ENCODE measurements around the gene STPG4. TPM values are rescaled to one million over a fixed set of nuclear protein-coding genes. Genes with fewer than 3 reads are reported as not detected.

The STPG4 gene
- total RNA-seq, 1 experiment from 2014 or later = 0.13 TPM

DNA sequence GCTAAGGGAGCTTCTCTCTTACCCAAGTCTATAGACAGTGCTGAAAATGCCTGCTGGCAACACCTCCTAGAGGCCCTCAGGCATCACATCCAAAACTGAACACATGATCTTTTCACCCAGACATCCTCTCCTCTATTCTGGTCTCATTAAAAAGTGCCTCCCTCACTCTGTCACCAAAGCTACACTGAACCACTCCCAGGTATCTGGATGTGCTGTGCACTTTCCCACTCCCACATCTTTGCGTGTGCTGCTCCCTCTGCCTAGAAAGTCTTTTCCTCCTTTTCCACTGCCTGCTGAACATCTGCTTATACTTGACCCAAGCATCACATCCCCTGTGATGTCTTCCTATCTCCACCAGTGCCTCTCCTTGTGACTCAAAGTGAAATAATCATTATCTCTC is 26.1 kb upstream of the STPG4 start:
- H3K14ac ChIP-seq (ENCODE audit: insufficient read depth, low read length) = no peak overlapping the region
- no peak overlapping the region for H4K5ac ChIP-seq (ENCODE audit: insufficient read length, low read depth, low read length)
- no peak overlapping the region for H2BK15ac ChIP-seq (ENCODE audit: low read depth, low read length)
- Mint-ChIP-seq H3K9me3 (peaks cover 2 to 4% of the 10 kb centered on the region in 2 experiments; a peak in 4 of 5 replicates), H3K27me3 (ENCODE audit: low read depth) (peaks cover 4% of the 10 kb centered on the region), H3K4me1 (peaks cover 26 to 27% of the 10 kb centered on the region in 2 experiments), H3K4me3 (no peak overlapping the region), H3K36me3 (ENCODE audit: insufficient read depth in 1 of 3, low read depth in 3 of 3) (peaks cover 2 to 3% (median 3%) of the 10 kb centered on the region in 3 experiments), H3K27ac (no peak overlapping the region)
- H3K23me2 ChIP-seq (ENCODE audit: insufficient read length, low read depth, low read length, poor library complexity, severe bottlenecking) = peaks cover 4% of the 10 kb centered on the region
- H2BK20ac ChIP-seq (ENCODE audit: low read depth, low read length, poor library complexity, severe bottlenecking) = no peak overlapping the region
- no peak overlapping the region for H2BK120ac ChIP-seq (ENCODE audit: low read depth, low read length, poor library complexity, severe bottlenecking)
- no peak overlapping the region for H3K56ac ChIP-seq (ENCODE audit: insufficient read length, low read depth, low read length)
- no peak for DNase-seq
- no peak overlapping the region for H3K9ac ChIP-seq (ENCODE audit: extremely low read depth, insufficient read length, low read length)
- H4K8ac ChIP-seq (replicated peaks; ENCODE audit: insufficient read length, low read depth, low read length) = no peak overlapping the region
- TF ChIP-seq, protein P1, sequence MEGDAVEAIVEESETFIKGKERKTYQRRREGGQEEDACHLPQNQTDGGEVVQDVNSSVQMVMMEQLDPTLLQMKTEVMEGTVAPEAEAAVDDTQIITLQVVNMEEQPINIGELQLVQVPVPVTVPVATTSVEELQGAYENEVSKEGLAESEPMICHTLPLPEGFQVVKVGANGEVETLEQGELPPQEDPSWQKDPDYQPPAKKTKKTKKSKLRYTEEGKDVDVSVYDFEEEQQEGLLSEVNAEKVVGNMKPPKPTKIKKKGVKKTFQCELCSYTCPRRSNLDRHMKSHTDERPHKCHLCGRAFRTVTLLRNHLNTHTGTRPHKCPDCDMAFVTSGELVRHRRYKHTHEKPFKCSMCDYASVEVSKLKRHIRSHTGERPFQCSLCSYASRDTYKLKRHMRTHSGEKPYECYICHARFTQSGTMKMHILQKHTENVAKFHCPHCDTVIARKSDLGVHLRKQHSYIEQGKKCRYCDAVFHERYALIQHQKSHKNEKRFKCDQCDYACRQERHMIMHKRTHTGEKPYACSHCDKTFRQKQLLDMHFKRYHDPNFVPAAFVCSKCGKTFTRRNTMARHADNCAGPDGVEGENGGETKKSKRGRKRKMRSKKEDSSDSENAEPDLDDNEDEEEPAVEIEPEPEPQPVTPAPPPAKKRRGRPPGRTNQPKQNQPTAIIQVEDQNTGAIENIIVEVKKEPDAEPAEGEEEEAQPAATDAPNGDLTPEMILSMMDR (conservative IDR thresholded peaks at IDR 0.05) = no peak
- no CpG with 5 or more reads among the region's 1 CpG for WGBS (ENCODE audit: extremely low coverage, insufficient read length, low lambda C conversion rate)
- no peaks in the 10 kb centered on the region; the same call in 1 of the 2 replicates for H3K79me2 ChIP-seq (ENCODE audit: insufficient read depth, low read length)
- 0 out of 2 replicates have a peak, but pooled peaks cover 2% of the 10 kb centered on the region for H3K27me3 ChIP-seq (ENCODE audit: insufficient read depth, low read length)
- no peak overlapping the region for H2AFZ ChIP-seq (ENCODE audit: low read length)
- H3K4me2 ChIP-seq (ENCODE audit: insufficient read depth, insufficient read length, low read length) = no peak overlapping the region
- H4K91ac ChIP-seq (ENCODE audit: insufficient read length, low read depth, low read length) = no peak overlapping the region
- no peak overlapping the region for H3K4ac ChIP-seq (ENCODE audit: low read depth, low read length)
- no peak overlapping the region for H2BK12ac ChIP-seq (ENCODE audit: insufficient read length, low read depth, low read length)
- no peaks in the 10 kb centered on the region for H3K79me1 ChIP-seq (ENCODE audit: insufficient read depth, low read depth, low read length, poor library complexity, severe bottlenecking)
- H3K27ac ChIP-seq (ENCODE audit: insufficient read length, low read depth, low read length) = no peak overlapping the region
- H3T11ph ChIP-seq (ENCODE audit: low read length) = no peak overlapping the region
- H3K9me3 ChIP-seq (ENCODE audit: control insufficient read depth, low read depth, low read length) = no peaks in the 10 kb centered on the region
- H2BK5ac ChIP-seq (ENCODE audit: insufficient read length, low read length) = no peak overlapping the region
- no peak overlapping the region for H3K18ac ChIP-seq (ENCODE audit: insufficient read length, low read depth, low read length)
- no peaks in the 10 kb centered on the region for H4K20me1 ChIP-seq (ENCODE audit: control insufficient read depth, insufficient read depth, insufficient read length)
- no peak overlapping the region for H3K23ac ChIP-seq (ENCODE audit: insufficient read length, low read depth, low read length)
- H3K4me1 ChIP-seq (ENCODE audit: insufficient read depth, low read length) = peaks cover 11% of the 10 kb centered on the region; the same call in 1 of the 2 replicates
- no peak overlapping the region for H2AK5ac ChIP-seq (ENCODE audit: insufficient read length, low read length)
